ENCODE measurements around the gene ELSPBP1.
A peak's percentile ranks its signal among the peaks of the same experiment; 100 is the strongest.
"Not testable (repeated sequence)": the region's sequence is repeated elsewhere in the genome, so short reads cannot be mapped to it uniquely, and the experiment has no call there.

ELSPBP1 gene

GRCh38 chr19:48051335-48052033, 57.1 kb downstream of the ELSPBP1 start:
- no peaks in the 10 kb centered on the region for H3K4me1 ChIP-seq (ENCODE audit: control insufficient read depth, insufficient read depth, low read length)
- H3K27me3 ChIP-seq (ENCODE audit: control insufficient read depth, insufficient read depth, low read length) = no peaks in the 10 kb centered on the region
- H3K9ac ChIP-seq (ENCODE audit: low read depth, low read length) = no peak overlapping the region
- no peaks in the 10 kb centered on the region for H3K36me3 ChIP-seq (ENCODE audit: control insufficient read depth, insufficient read depth, low read length)
- H3K9me3 ChIP-seq (ENCODE audit: control insufficient read depth, insufficient read depth, low read length) = no peaks in the 10 kb centered on the region
- H3K4me3 ChIP-seq (ENCODE audit: low read depth, low read length) = no peak overlapping the region

GRCh38 chr19:48053076-48053475, 58.6 kb downstream of the ELSPBP1 start:
- H3K9ac ChIP-seq (ENCODE audit: low read depth, low read length) = no peak overlapping the region
- H3K9me3 ChIP-seq (ENCODE audit: control insufficient read depth, insufficient read depth, low read length) = no peaks in the 10 kb centered on the region
- no peak overlapping the region for H3K4me3 ChIP-seq (ENCODE audit: low read depth, low read length)
- H3K27me3 ChIP-seq (ENCODE audit: control insufficient read depth, insufficient read depth, low read length) = no peaks in the 10 kb centered on the region
- no peaks in the 10 kb centered on the region for H3K36me3 ChIP-seq (ENCODE audit: control insufficient read depth, insufficient read depth, low read length)
- H3K4me1 ChIP-seq (ENCODE audit: control insufficient read depth, insufficient read depth, low read length) = no peaks in the 10 kb centered on the region

GRCh38 chr19:48053856-48054255, 59.4 kb downstream of the ELSPBP1 start:
- no peaks in the 10 kb centered on the region for H3K4me1 ChIP-seq (ENCODE audit: control insufficient read depth, insufficient read depth, low read length)
- no peaks in the 10 kb centered on the region for H3K9me3 ChIP-seq (ENCODE audit: control insufficient read depth, insufficient read depth, low read length)
- no peak overlapping the region for H3K9ac ChIP-seq (ENCODE audit: low read depth, low read length)
- H3K4me3 ChIP-seq (ENCODE audit: low read depth, low read length) = no peak overlapping the region
- H3K27me3 ChIP-seq (ENCODE audit: control insufficient read depth, insufficient read depth, low read length) = no peaks in the 10 kb centered on the region
- H3K36me3 ChIP-seq (ENCODE audit: control insufficient read depth, insufficient read depth, low read length) = no peaks in the 10 kb centered on the region

GRCh38 chr19:48059331-48059730, 64.9 kb downstream of the ELSPBP1 start:
- no peaks in the 10 kb centered on the region for H3K36me3 ChIP-seq (ENCODE audit: control insufficient read depth, insufficient read depth, low read length)

GRCh38 chr19:48060381-48060780, 65.9 kb downstream of the ELSPBP1 start:
- Histone ChIP-seq H3K36me3 (ENCODE audit: control insufficient read depth, insufficient read depth, low read length) (no peaks in the 10 kb centered on the region), H3K27me3 (ENCODE audit: control insufficient read depth, insufficient read depth, low read length) (no peaks in the 10 kb centered on the region), H3K9me3 (ENCODE audit: control insufficient read depth, insufficient read depth, low read length) (no peaks in the 10 kb centered on the region)

More at GRCh38 chr19:48059331-48059730, 64.9 kb downstream of the ELSPBP1 start:
- Histone ChIP-seq H3K4me3 (ENCODE audit: low read depth, low read length) (no peak overlapping the region), H3K27me3 (ENCODE audit: control insufficient read depth, insufficient read depth, low read length) (no peaks in the 10 kb centered on the region), H3K9ac (ENCODE audit: low read depth, low read length) (no peak overlapping the region), H3K4me1 (ENCODE audit: control insufficient read depth, insufficient read depth, low read length) (peaks cover 2% of the 10 kb centered on the region), H3K9me3 (ENCODE audit: control insufficient read depth, insufficient read depth, low read length) (no peaks in the 10 kb centered on the region)

GRCh38 chr19:48061401-48062344, 67.2 kb downstream of the ELSPBP1 start:
- no peaks in the 10 kb centered on the region for H3K27me3 ChIP-seq (ENCODE audit: control insufficient read depth, insufficient read depth, low read length)
- peaks cover 2% of the 10 kb centered on the region for H3K4me1 ChIP-seq (ENCODE audit: control insufficient read depth, insufficient read depth, low read length)
- peak overlapping the region; percentile 30 for H3K4me3 ChIP-seq (ENCODE audit: low read depth, low read length)
- no peaks in the 10 kb centered on the region for H3K36me3 ChIP-seq (ENCODE audit: control insufficient read depth, insufficient read depth, low read length)
- no peak overlapping the region for H3K9ac ChIP-seq (ENCODE audit: low read depth, low read length)
- H3K9me3 ChIP-seq (ENCODE audit: control insufficient read depth, insufficient read depth, low read length) = no peaks in the 10 kb centered on the region

More at GRCh38 chr19:48060381-48060780, 65.9 kb downstream of the ELSPBP1 start:
- H3K4me1 ChIP-seq (ENCODE audit: control insufficient read depth, insufficient read depth, low read length) = peaks cover 2% of the 10 kb centered on the region
- no peak overlapping the region for H3K9ac ChIP-seq (ENCODE audit: low read depth, low read length)
- no peak overlapping the region for H3K4me3 ChIP-seq (ENCODE audit: low read depth, low read length)

- Histone ChIP-seq H3K27me3 (ENCODE audit: control insufficient read depth, insufficient read depth, low read length) (no peaks in the 10 kb centered on the region), H3K36me3 (ENCODE audit: control insufficient read depth, insufficient read depth, low read length) (no peaks in the 10 kb centered on the region), H3K9ac (ENCODE audit: low read depth, low read length) (no peak overlapping the region), H3K9me3 (ENCODE audit: control insufficient read depth, insufficient read depth, low read length) (no peaks in the 10 kb centered on the region), H3K4me1 (ENCODE audit: control insufficient read depth, insufficient read depth, low read length) (peaks cover 4% of the 10 kb centered on the region), H3K4me3 (ENCODE audit: low read depth, low read length) (no peak overlapping the region)
Observed at GRCh38 chr19:48064509-48064908, 70.1 kb downstream of the ELSPBP1 start.

GRCh38 chr19:48069435-48069834, 75.0 kb downstream of the ELSPBP1 start:
- no peak overlapping the region for H3K9ac ChIP-seq (ENCODE audit: low read depth, low read length)
- H3K9me3 ChIP-seq (ENCODE audit: control insufficient read depth, insufficient read depth, low read length) = no peaks in the 10 kb centered on the region
- H3K4me1 ChIP-seq (ENCODE audit: control insufficient read depth, insufficient read depth, low read length) = peaks cover 2% of the 10 kb centered on the region
- H3K36me3 ChIP-seq (ENCODE audit: control insufficient read depth, insufficient read depth, low read length) = no peaks in the 10 kb centered on the region
- H3K4me3 ChIP-seq (ENCODE audit: low read depth, low read length) = no peak overlapping the region
- no peaks in the 10 kb centered on the region for H3K27me3 ChIP-seq (ENCODE audit: control insufficient read depth, insufficient read depth, low read length)

- not testable (repeated sequence) for H3K4me3 ChIP-seq (ENCODE audit: low read depth, low read length); H3K9me3 ChIP-seq (ENCODE audit: control insufficient read depth, insufficient read depth, low read length); H3K9ac ChIP-seq (ENCODE audit: low read depth, low read length); H3K4me1 ChIP-seq (ENCODE audit: control insufficient read depth, insufficient read depth, low read length); H3K27me3 ChIP-seq (ENCODE audit: control insufficient read depth, insufficient read depth, low read length); H3K36me3 ChIP-seq (ENCODE audit: control insufficient read depth, insufficient read depth, low read length)
Observed at GRCh38 chr19:48070177-48070769, 75.8 kb downstream of the ELSPBP1 start.

Measured in iPS-15b (cell line).